NOMO-1 treated with dmso at 0.1 percent for 144 hours (cell line): ENCODE results near the gene MED17.

Experiments used
- DNase-seq: peaks from one replicate; lab custom pipeline; 2025; ENCODE audit not compliant: unreplicated experiment; lab: John Stamatoyannopoulos, UW

MED17 gene

GRCh38 chr11:93846411-93846810 is 62.3 kb downstream of the MED17 start:
- DNase-seq = no peak

- no peak for DNase-seq
Observed at GRCh38 chr11:93849201-93849600, 65.1 kb downstream of the MED17 start.

- no peak for DNase-seq
Observed at GRCh38 chr11:93849751-93850593, 65.9 kb downstream of the MED17 start.

- DNase-seq = no peak
Observed at GRCh38 chr11:93850594-93851018, 66.5 kb downstream of the MED17 start, which contains the start of gene VSTM5. Gene VSTM5 (minus strand): TSS chr11:93850618. CDS start chr11:93850502, 116 bp downstream.

- DNase-seq = no peak
Observed at GRCh38 chr11:93852242-93852641, 68.2 kb downstream of the MED17 start.

GRCh38 chr11:93857413-93858120 is 73.5 kb downstream of the MED17 start:
- no peak for DNase-seq

GRCh38 chr11:93858121-93858775 is 74.2 kb downstream of the MED17 start:
- DNase-seq = no peak

GRCh38 chr11:93861808-93862207 is 77.7 kb downstream of the MED17 start:
- no peak for DNase-seq
